Ovary (tissue), 3 donors: ENCODE measurements around the gene SMPX.

Experiments used
- EP300 ChIP-seq: sonication (generic); formaldehyde crosslinking; IDR thresholded peaks from one replicate; pipeline ENCODE4 v1.6.1; 2017; ENCODE audit warnings: antibody characterized with exemption
- POLR2A ChIP-seq: fragments of 450-650 bp; IDR thresholded peaks from one replicate; pipeline ENCODE4 v1.6.1; 2017; ENCODE audit warnings: antibody characterized with exemption, mild to moderate bottlenecking, moderate library complexity
- TF ChIP-seq, protein P1 (sequence below), 3 donors: fragments of 450-650 bp in 2 of 3; fragments of 200-600 bp in 1 of 3; IDR thresholded peaks; one replicate each; pipeline versions ENCODE4 v1.5.1 to v1.8.0; 2016 to 2022; ENCODE audit warnings: antibody characterized with exemption in 3 of 3, mild to moderate bottlenecking in 1 of 3
- donor health status: DM: no; HTN: no; CAD: no.

DNA sequence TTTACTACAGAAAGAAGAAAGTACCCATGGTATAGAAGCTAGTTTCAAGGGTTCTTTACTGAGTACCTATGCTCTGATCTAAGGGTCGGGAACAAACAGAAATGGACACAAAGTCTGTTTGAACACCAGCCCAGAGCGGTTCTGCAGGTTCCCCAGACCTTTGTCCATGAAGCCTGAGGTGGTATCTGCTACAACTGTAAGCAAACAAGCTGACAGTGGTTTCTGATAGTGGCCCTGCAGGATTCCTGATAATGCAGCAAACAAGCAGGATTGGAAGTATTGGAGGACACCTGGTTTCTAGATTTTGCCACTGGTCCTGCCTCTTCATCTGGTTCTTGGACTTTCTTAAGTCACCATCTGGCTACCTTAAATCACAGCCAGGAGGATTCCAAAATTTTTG, 23.7 kb downstream of the SMPX start:
- TF ChIP-seq, protein P1, sequence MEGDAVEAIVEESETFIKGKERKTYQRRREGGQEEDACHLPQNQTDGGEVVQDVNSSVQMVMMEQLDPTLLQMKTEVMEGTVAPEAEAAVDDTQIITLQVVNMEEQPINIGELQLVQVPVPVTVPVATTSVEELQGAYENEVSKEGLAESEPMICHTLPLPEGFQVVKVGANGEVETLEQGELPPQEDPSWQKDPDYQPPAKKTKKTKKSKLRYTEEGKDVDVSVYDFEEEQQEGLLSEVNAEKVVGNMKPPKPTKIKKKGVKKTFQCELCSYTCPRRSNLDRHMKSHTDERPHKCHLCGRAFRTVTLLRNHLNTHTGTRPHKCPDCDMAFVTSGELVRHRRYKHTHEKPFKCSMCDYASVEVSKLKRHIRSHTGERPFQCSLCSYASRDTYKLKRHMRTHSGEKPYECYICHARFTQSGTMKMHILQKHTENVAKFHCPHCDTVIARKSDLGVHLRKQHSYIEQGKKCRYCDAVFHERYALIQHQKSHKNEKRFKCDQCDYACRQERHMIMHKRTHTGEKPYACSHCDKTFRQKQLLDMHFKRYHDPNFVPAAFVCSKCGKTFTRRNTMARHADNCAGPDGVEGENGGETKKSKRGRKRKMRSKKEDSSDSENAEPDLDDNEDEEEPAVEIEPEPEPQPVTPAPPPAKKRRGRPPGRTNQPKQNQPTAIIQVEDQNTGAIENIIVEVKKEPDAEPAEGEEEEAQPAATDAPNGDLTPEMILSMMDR (IDR thresholded peaks at IDR 0.05) = no peak
- TF ChIP-seq POLR2A (no peak), EP300 (no peak)
